K562 (cell line): Measurements from ENCODE around the gene HNMT. TPM values are rescaled to one million over a fixed set of nuclear protein-coding genes. Genes with fewer than 3 reads are reported as not detected.

ENCODE experiments used
- CAMTA2 ChIP-seq: fragments of 250-450 bp; sonication (Bioruptor Pico); conservative IDR thresholded peaks from 2 replicates; pipeline ENCODE4 v1.5.1; 2022
- CBX8 ChIP-seq: fragments of 200-600 bp; sonication (generic); IDR thresholded peaks from 2 replicates; pipeline ENCODE4 v1.6.1; 2012; ENCODE audit warnings: borderline replicate concordance, mixed run types, low read depth, mild to moderate bottlenecking, moderate library complexity, mixed read lengths, low read length, control low read depth, inconsistent platforms; ENCODE audit not compliant: poor library complexity, severe bottlenecking; ENCODE audit errors: extremely low read depth
- CSDE1 ChIP-seq, 2 experiments: fragments of 450-650 bp; IDR thresholded peaks; 2 replicates each; pipeline ENCODE4 v1.6.1; 2016; ENCODE audit warnings: mild to moderate bottlenecking in 1 of 2
- E2F3 ChIP-seq: fragments of 250-450 bp; sonication (Bioruptor Pico); IDR thresholded peaks from 2 replicates; pipeline ENCODE4 v1.4.0; 2020; ENCODE audit warnings: mild to moderate bottlenecking
- E2F5 ChIP-seq: sonication (generic); formaldehyde crosslinking; IDR thresholded peaks from 2 replicates; pipeline ENCODE4 v1.8.0; 2022; ENCODE audit warnings: mild to moderate bottlenecking, missing genetic modification reagents
- E2F6 ChIP-seq, 2 experiments: IDR thresholded peaks; 2 replicates each; pipeline ENCODE4 v1.6.1; 2011; ENCODE audit warnings: borderline replicate concordance in 1 of 2, control low read depth in 1 of 2, low read depth in 1 of 2, low read length in 1 of 2, mild to moderate bottlenecking in 1 of 2, mixed read lengths in 1 of 2, moderate library complexity in 1 of 2; ENCODE audit not compliant: insufficient read depth in 1 of 2, insufficient read length in 1 of 2, poor library complexity in 1 of 2, severe bottlenecking in 1 of 2; ENCODE audit errors: extremely low read depth in 1 of 2
- FOXJ3 ChIP-seq: sonication (generic); formaldehyde crosslinking; IDR thresholded peaks from 2 replicates; pipeline ENCODE4 v1.4.0; 2020; ENCODE audit warnings: mild to moderate bottlenecking, missing genetic modification reagents
- FOXP1 ChIP-seq: sonication (generic); formaldehyde crosslinking; IDR thresholded peaks from 2 replicates; pipeline ENCODE4 v1.8.0; 2022; ENCODE audit warnings: mild to moderate bottlenecking, missing genetic modification reagents
- GABPA ChIP-seq: fragments of 200-800 bp; sonication (Bioruptor generic); conservative IDR thresholded peaks from 2 replicates; pipeline ENCODE4 v1.6.1; 2016; ENCODE audit warnings: low read depth, missing genetic modification characterization, missing compliant biosample characterization
- GTF2F1 ChIP-seq: IDR thresholded peaks from 2 replicates; pipeline ENCODE4 v1.6.1; 2011; ENCODE audit warnings: low read depth, low read length, improper control_type of control experiment
- HMBOX1 ChIP-seq: sonication (generic); IDR thresholded peaks from 2 replicates; pipeline ENCODE4 v1.6.1; 2016
- HNRNPL ChIP-seq: fragments of 200-400 bp; formaldehyde crosslinking; IDR thresholded peaks from 2 replicates; pipeline ENCODE4 v1.6.1; 2017; ENCODE audit warnings: low read depth, mild to moderate bottlenecking, low read length
- ILF3 ChIP-seq: fragments of 450-650 bp; IDR thresholded peaks from 2 replicates; pipeline ENCODE4 v1.6.1; 2018; ENCODE audit warnings: antibody characterized with exemption, mild to moderate bottlenecking, moderate library complexity, borderline replicate concordance
- MLX ChIP-seq, 2 experiments: fragments of 450-650 bp in 1 of 2; sonication (generic) in 1 of 2; formaldehyde crosslinking; conservative IDR thresholded peaks; 2 replicates each; pipeline versions ENCODE4 v1.4.0 to v1.8.1; 2020 to 2022; ENCODE audit warnings: mild to moderate bottlenecking in 1 of 2, missing genetic modification reagents in 1 of 2
- MXI1 ChIP-seq: IDR thresholded peaks from 2 replicates; pipeline ENCODE4 v1.6.1; 2011; ENCODE audit warnings: low read depth, mild to moderate bottlenecking, improper control_type of control experiment, low read length
- PTTG1 ChIP-seq: fragments of 450-650 bp; IDR thresholded peaks from 2 replicates; pipeline ENCODE4 v1.6.1; 2016; ENCODE audit warnings: low read depth, mild to moderate bottlenecking, missing genetic modification characterization, missing compliant biosample characterization
- RBM25 ChIP-seq: fragments of 200-400 bp; formaldehyde crosslinking; IDR thresholded peaks from 2 replicates; pipeline ENCODE4 v1.6.1; 2018; ENCODE audit warnings: low read length, low read depth, moderate library complexity; ENCODE audit not compliant: severe bottlenecking
- SMAD4 ChIP-seq: fragments of 250-450 bp; sonication (Bioruptor Pico); conservative IDR thresholded peaks from 2 replicates; pipeline ENCODE4 v1.8.0; 2021; ENCODE audit warnings: inconsistent platforms, mild to moderate bottlenecking, moderate library complexity
- THAP12 ChIP-seq: fragments of 250-450 bp; sonication (Bioruptor Pico); IDR thresholded peaks from 2 replicates; pipeline ENCODE4 v1.9.0; 2021; ENCODE audit warnings: mild to moderate bottlenecking, inconsistent platforms
- ZFP91 ChIP-seq: sonication (generic); formaldehyde crosslinking; IDR thresholded peaks from 2 replicates; pipeline ENCODE4 v1.8.0; 2022; ENCODE audit warnings: mild to moderate bottlenecking, missing genetic modification reagents
- ZNF311 ChIP-seq: fragments of 250-450 bp; sonication (Bioruptor Pico); IDR thresholded peaks from 2 replicates; pipeline ENCODE4 v1.4.0; 2020; ENCODE audit warnings: mild to moderate bottlenecking, moderate library complexity
- polyA plus RNA-seq, 8 experiments: library from polyadenylated mRNA; depleted of rRNA in 4 of 8; stranded (reverse) in 5 of 8; unstranded in 3 of 8; fragments of >200 nt; fragmentation: Nextera tagmentation in 2 of 8; fragmentation: Illumina TruSeq in 1 of 8; extraction: Ambion mirVana in 2 of 8; extraction: Trizol in 1 of 8; gene quantifications; 2 replicates each; pipeline versions ENCODE4 v1.2.1 to v1.2.3, GENCODE V29; 2011 to 2014; ENCODE audit warnings: inconsistent platforms in 1 of 8, missing spikeins in 1 of 8
- total RNA-seq, 7 experiments: library from RNA; depleted of rRNA in 6 of 7; stranded (reverse); fragments of >200 nt in 6 of 7; fragmentation: Illumina TruSeq in 2 of 7; extraction: Trizol in 2 of 7; gene quantifications; 2 replicates each; pipeline versions ENCODE4 v1.2.1 to v1.2.3, GENCODE V29; 2011 to 2021; ENCODE audit warnings: low replicate concordance in 1 of 7

The HNMT gene
- total and polyA plus RNA-seq, 9 of the 15 experiments (the other 6 are each of a cell fraction or from before 2014, with no cell fraction given) = 3.1 to 10.9 (median 5.3) TPM

- no peak for TF ChIP-seq ZFP91
- no peak for TF ChIP-seq ILF3
- no peak for TF ChIP-seq FOXJ3 (CRISPR knock-in tag)
- no peak for TF ChIP-seq MLX (CRISPR knock-in tag; conservative IDR thresholded peaks at IDR 0.05)
- no peak; the same call in 1 of the 2 replicates for TF ChIP-seq HMBOX1
- TF ChIP-seq SMAD4 (CRISPR knock-in tag) = 0 out of 2 replicates have a peak, but pooled peaks have one; percentile 23
- no peak for TF ChIP-seq CSDE1 (IDR thresholded peaks at IDR 0.05)
- no peak for TF ChIP-seq THAP12 (CRISPR knock-in tag)
- TF ChIP-seq GABPA (tag) = no peak
- TF ChIP-seq E2F6 (IDR thresholded peaks at IDR 0.05; ENCODE audit: borderline replicate concordance in 1 of 2, extremely low read depth in 1 of 2, insufficient read depth in 1 of 2, insufficient read length in 1 of 2, low read depth in 1 of 2, low read length in 1 of 2, poor library complexity in 1 of 2, severe bottlenecking in 1 of 2) = no peak
- TF ChIP-seq E2F3 (CRISPR knock-in tag) = no peak
- no peak for TF ChIP-seq CBX8
- no peak for TF ChIP-seq CAMTA2 (CRISPR knock-in tag)
- TF ChIP-seq E2F5 = no peak
- no peak for TF ChIP-seq FOXP1 (CRISPR knock-in tag)
- no peak for TF ChIP-seq RBM25
- TF ChIP-seq HNRNPL = no peak
- no peak for TF ChIP-seq ZNF311 (CRISPR knock-in tag)
- TF ChIP-seq MXI1 = no peak
- no peak for TF ChIP-seq PTTG1
- no peak for TF ChIP-seq GTF2F1
Measured at GRCh38 chr2:138060301-138060635, 96.0 kb downstream of the HNMT start (continued).
